Ovary (tissue), 9 donors: ENCODE measurements around the gene ADD2. TPM values are rescaled to one million over a fixed set of nuclear protein-coding genes. Genes with fewer than 3 reads are reported as not detected.

Experiments used
- DNase-seq, 5 donors: peaks; one replicate each; pipeline ENCODE4 v3.0.0-alpha.2; 2019 to 2020
- H3K27ac ChIP-seq, 2 donors: fragments of 200-600 bp; one replicate each; pipeline versions ENCODE4 v1.5.1 to v1.8.0; 2019 to 2022
- H3K27me3 ChIP-seq: fragments of 200-600 bp; one replicate; pipeline ENCODE4 v1.8.0; 2022
- H3K36me3 ChIP-seq: fragments of 200-600 bp; sonication (generic); one replicate; pipeline ENCODE4 v1.5.1; 2019
- H3K4me1 ChIP-seq: one replicate; pipeline ENCODE4 v1.8.1; 2013; ENCODE audit warnings: mild to moderate bottlenecking, moderate library complexity; ENCODE audit not compliant: insufficient read depth
- H3K4me3 ChIP-seq: fragments of 200-600 bp; sonication (generic); one replicate; pipeline ENCODE4 v1.5.1; 2017
- H3K9me3 ChIP-seq, 2 donors: fragments of 200-600 bp in 1 of 2; sonication (generic) in 1 of 2; one replicate each; pipeline versions ENCODE4 v1.5.1 to v1.8.1; 2013 to 2019; ENCODE audit warnings: mild to moderate bottlenecking in 1 of 2, moderate library complexity in 1 of 2
- CTCF ChIP-seq, 3 donors: fragments of 450-650 bp in 2 of 3; fragments of 200-600 bp in 1 of 3; IDR thresholded peaks; one replicate each; pipeline versions ENCODE4 v1.5.1 to v1.8.0; 2016 to 2022; ENCODE audit warnings: antibody characterized with exemption in 3 of 3, mild to moderate bottlenecking in 1 of 3
- EP300 ChIP-seq: sonication (generic); formaldehyde crosslinking; IDR thresholded peaks from one replicate; pipeline ENCODE4 v1.6.1; 2017; ENCODE audit warnings: antibody characterized with exemption
- POLR2A ChIP-seq: fragments of 450-650 bp; IDR thresholded peaks from one replicate; pipeline ENCODE4 v1.6.1; 2017; ENCODE audit warnings: antibody characterized with exemption, mild to moderate bottlenecking, moderate library complexity
- WGBS, 3 donors: extraction: QIAGEN DNeasy Blood & Tissue Kit in 1 of 3; methylation state at CpG; one replicate each; pipeline versions ENCODE4 v1.1.5 to v1.1.7; 2013 to 2017; 5-methylcytosine and 5-hydroxymethylcytosine counted together
- intact Hi-C, 4 donors: fragments of 100-400 bp; cut with DNase I; formaldehyde crosslinking; loops; one replicate each; pipeline versions ENCODE4 v1.11.0 to v1.15.1; 2022 to 2023
- polyA plus RNA-seq, 2 donors: library from polyadenylated mRNA; stranded (reverse); fragments of 200-250 nt in 1 of 2; fragments of 350-450 nt in 1 of 2; fragmentation: Illumina TruSeq in 1 of 2; extraction: RNeasy Lipid Tissue Mini Kit (QIAGEN cat#74804) in 1 of 2; gene quantifications; one replicate each; pipeline ENCODE4 v1.2.3, GENCODE V29; 2013 to 2014
- total RNA-seq, 7 donors: library from RNA; depleted of rRNA in 2 of 7; stranded (reverse); fragments of >200 nt in 2 of 7; fragmentation: NEBNext Ultra II Directional in 3 of 7; extraction: Animal tissue kit (Norgen Biotek cat#: 25700) in 3 of 7; gene quantifications; one replicate each; pipeline versions ENCODE4 v1.1.0 to v1.2.4, GENCODE V29; 2016 to 2023
- donor health status: DM: no; HTN: no; CAD: no; lungs with moderate emphysema.
- donor health status: DM: no; HTN: no; CAD: no.
- donor health status: Bipolar disorder and iron deficiency.
- donor health status: DM: yes; HTN: yes; CAD: no.
- donor health status: DM: no; HTN: no; CAD: no.
- donor health status: DM: yes; HTN: yes; CAD: no.

ADD2 gene
- total and polyA plus RNA-seq, 9 donors: 0.29 to 6.2 (median 0.82) TPM

GRCh38 chr2:70779491-70779890 lies 11.5 kb upstream of the ADD2 start:
- intact Hi-C loops: no loop called here
- TF ChIP-seq CTCF (IDR thresholded peaks at IDR 0.05) (no peak), POLR2A (no peak), EP300 (no peak)

GRCh38 chr2:70778676-70779075 lies 10.7 kb upstream of the ADD2 start:
- WGBS, 3 donors: 16 to 44% (median 40%) methylated on average over 1 of the region's 1 CpG
- H3K27me3 ChIP-seq: no peaks in the 10 kb centered on the region

More at GRCh38 chr2:70779491-70779890, 11.5 kb upstream of the ADD2 start:
- whole genome bisulfite sequencing, 3 donors: 66 to 76% (median 71%) methylated on average over 3 of the region's 3 CpGs
- H3K27me3 ChIP-seq: no peaks in the 10 kb centered on the region
- no peak for DNase-seq
- no peaks in the 10 kb centered on the region for H3K36me3 ChIP-seq
- H3K9me3 ChIP-seq: no peaks in the 10 kb centered on the region
- no peak overlapping the region for H3K4me3 ChIP-seq
- H3K4me1 ChIP-seq: no peaks in the 10 kb centered on the region
- no peak overlapping the region for H3K27ac ChIP-seq

GRCh38 chr2:70777450-70777849 lies 9.4 kb upstream of the ADD2 start:
- intact Hi-C loops: no loop called here
- H3K27ac ChIP-seq: no peak overlapping the region
- no peak overlapping the region for H3K4me3 ChIP-seq
- TF ChIP-seq EP300 (no peak), CTCF (IDR thresholded peaks at IDR 0.05) (no peak), POLR2A (no peak)
- no peaks in the 10 kb centered on the region for H3K27me3 ChIP-seq
- 69 to 80% (median 71%) methylated on average over 2 of the region's 2 CpGs for WGBS, 3 donors
- no peaks in the 10 kb centered on the region for H3K36me3 ChIP-seq
- DNase-seq: no peak
- H3K9me3 ChIP-seq: no peaks in the 10 kb centered on the region
- no peaks in the 10 kb centered on the region for H3K4me1 ChIP-seq

More at GRCh38 chr2:70778676-70779075, 10.7 kb upstream of the ADD2 start:
- Histone ChIP-seq H3K9me3 (no peaks in the 10 kb centered on the region), H3K4me1 (no peaks in the 10 kb centered on the region), H3K27ac (no peak overlapping the region), H3K36me3 (no peaks in the 10 kb centered on the region), H3K4me3 (no peak overlapping the region)
- TF ChIP-seq CTCF (IDR thresholded peaks at IDR 0.05): no peak
- no peak for TF ChIP-seq EP300
- TF ChIP-seq POLR2A: no peak
- intact Hi-C loops: no loop called here
- DNase-seq: no peak

GRCh38 chr2:70776266-70776665 lies 8.3 kb upstream of the ADD2 start:
- H3K9me3 ChIP-seq: no peaks in the 10 kb centered on the region
- no peak overlapping the region for H3K4me3 ChIP-seq
- TF ChIP-seq EP300 (no peak), POLR2A (no peak), CTCF (IDR thresholded peaks at IDR 0.05) (no peak)
- H3K27me3 ChIP-seq: no peaks in the 10 kb centered on the region
- H3K27ac ChIP-seq: no peak overlapping the region
- WGBS, 3 donors: 87 to 92% (median 90%) methylated on average over 3 of the region's 3 CpGs
- no peak for DNase-seq
- no peaks in the 10 kb centered on the region for H3K4me1 ChIP-seq
- intact Hi-C loops: no loop called here
- H3K36me3 ChIP-seq: no peaks in the 10 kb centered on the region
